CD4-positive, alpha-beta T cell (primary cell): ENCODE results near the gene EIF4E1B. TPM values are rescaled to one million over a fixed set of nuclear protein-coding genes. Genes with fewer than 3 reads are reported as not detected.

Experiments used
- ATAC-seq: fragments of 200-7000 bp; cut with Tn5 transposase; one replicate; pipeline ENCODE4 v1.10.0; 2022; ENCODE audit warnings: mild to moderate bottlenecking; ENCODE audit not compliant: poor library complexity
- CTCF ChIA-PET: fragments of 350-600 bp; sonication (Branson Sonifier 250); formaldehyde crosslinking; loops from one replicate; lab custom pipeline; 2021; ENCODE audit warnings: antibody characterized with exemption, inconsistent platforms; lab: Charles Lee
- POLR2A ChIA-PET: fragments of 350-600 bp; sonication (Branson Sonifier 250); formaldehyde crosslinking; loops from one replicate; lab custom pipeline; 2021; ENCODE audit warnings: antibody characterized with exemption, inconsistent platforms; lab: Charles Lee
- DNase-seq, 14 experiments: peaks; one replicate each; pipeline ENCODE4 v3.0.0-alpha.2; 2013 to 2020; ENCODE audit warnings: mixed read lengths in 2 of 14
- H3K27ac ChIP-seq, 2 donors: one replicate each; pipeline versions ENCODE4 v1.5.1 to v1.7.0; 2013; ENCODE audit warnings: low read length in 2 of 2, low read depth in 1 of 2, mild to moderate bottlenecking in 1 of 2
- H3K27me3 ChIP-seq, 2 experiments: 1 replicate in 1 of 2; 2 replicates in 1 of 2; pipeline versions ENCODE4 v1.6.1 to v1.7.0; 2013; ENCODE audit warnings: low read length in 2 of 2, control low read depth in 1 of 2, mild to moderate bottlenecking in 1 of 2, moderate library complexity in 1 of 2; ENCODE audit not compliant: insufficient read depth in 2 of 2, control insufficient read depth in 1 of 2
- H3K36me3 ChIP-seq: one replicate; pipeline ENCODE4 v1.6.1; 2013; ENCODE audit warnings: low read length, control low read depth; ENCODE audit not compliant: insufficient read depth
- H3K4me1 ChIP-seq: one replicate; pipeline ENCODE4 v1.6.1; 2013; ENCODE audit warnings: low read length, control low read depth; ENCODE audit not compliant: insufficient read depth
- H3K4me3 ChIP-seq: one replicate; pipeline ENCODE4 v1.5.1; 2013; ENCODE audit warnings: mild to moderate bottlenecking, low read length, moderate library complexity
- H3K9me3 ChIP-seq, 2 experiments: 1 replicate in 1 of 2; 2 replicates in 1 of 2; pipeline versions ENCODE4 v1.6.1 to v1.7.0; 2013; ENCODE audit warnings: low read length in 2 of 2, mild to moderate bottlenecking in 2 of 2, control low read depth in 1 of 2, moderate library complexity in 1 of 2; ENCODE audit not compliant: control insufficient read depth in 1 of 2, insufficient read depth in 1 of 2
- H3K27ac Mint-ChIP-seq: one replicate; pipeline ENCODE4 v1.8.0; 2020; ENCODE audit warnings: mixed read lengths
- H3K27me3 Mint-ChIP-seq: one replicate; pipeline ENCODE4 v1.8.0; 2021; ENCODE audit warnings: mixed read lengths
- H3K36me3 Mint-ChIP-seq: one replicate; pipeline ENCODE4 v1.8.0; 2021; ENCODE audit warnings: low read depth, mixed read lengths
- H3K4me1 Mint-ChIP-seq: one replicate; pipeline ENCODE4 v1.8.0; 2021; ENCODE audit warnings: low read depth, mixed read lengths
- H3K4me3 Mint-ChIP-seq: one replicate; pipeline ENCODE4 v1.8.0; 2020; ENCODE audit warnings: mild to moderate bottlenecking, mixed read lengths
- H3K9me3 Mint-ChIP-seq: one replicate; pipeline ENCODE4 v1.8.0; 2020; ENCODE audit warnings: mixed read lengths
- CTCF ChIP-seq: fragments of 200-600 bp; IDR thresholded peaks from one replicate; pipeline ENCODE4 v1.8.0; 2022; ENCODE audit warnings: antibody characterized with exemption, mild to moderate bottlenecking
- intact Hi-C, 2 experiments: fragments of 100-400 bp; cut with DNase I in 1 of 2; cut with micrococcal nuclease in 1 of 2; formaldehyde crosslinking; loops; one replicate each; pipeline versions ENCODE4 v1.15.1 to v1.9.0; 2023 to 2025; cut with DNase I, micrococcal nuclease
- total RNA-seq, 174 experiments: library from RNA in 2 of 174; stranded (reverse) in 2 of 174; gene quantifications; one replicate each; pipeline ENCODE4 v1.2.3 and lab custom pipeline; 2021 to 2026

EIF4E1B gene
- total RNA-seq, 2 experiments from 2014 or later: not detected

GRCh38 chr5:176610435-176610773 lies 20.1 kb upstream of the EIF4E1B start:
- intact Hi-C loops: no loop called here
- Histone ChIP-seq H3K4me1 (peaks cover 15% of the 10 kb centered on the region), H3K36me3 (no peaks in the 10 kb centered on the region), H3K9me3 (no peaks in the 10 kb centered on the region), H3K27me3 (peaks cover 9 to 13% of the 10 kb centered on the region in 2 experiments), H3K4me3 (peak overlapping the region; percentile 68), H3K27ac (no peak overlapping the region)
- Mint-ChIP-seq H3K4me3 (peak overlapping the region; percentile 84), H3K27me3 (peaks cover 50% of the 10 kb centered on the region), H3K4me1 (peaks cover 11% of the 10 kb centered on the region), H3K9me3 (no peaks in the 10 kb centered on the region), H3K36me3 (no peaks in the 10 kb centered on the region), H3K27ac (no peak overlapping the region)
- ChIA-PET POLR2A (no interaction called here), CTCF (no interaction called here)
- ATAC-seq (no peak), DNase-seq (peak in 1 of 14 experiments; percentile 13)
- no peak for TF ChIP-seq CTCF

- ChIA-PET CTCF (no interaction called here), POLR2A (no interaction called here)
- H3K36me3 ChIP-seq: no peaks in the 10 kb centered on the region
- no peak for TF ChIP-seq CTCF
- peaks cover 13 to 17% of the 10 kb centered on the region in 2 experiments for H3K27me3 ChIP-seq
- H3K4me1 Mint-ChIP-seq: peaks cover 11% of the 10 kb centered on the region
- H3K27ac Mint-ChIP-seq: no peak overlapping the region
- H3K27me3 Mint-ChIP-seq: peaks cover 60% of the 10 kb centered on the region
- no peaks in the 10 kb centered on the region for H3K36me3 Mint-ChIP-seq
- peaks cover 15% of the 10 kb centered on the region for H3K4me1 ChIP-seq
- intact Hi-C loops: no loop called here
- peak; percentile 40 for ATAC-seq
- no peak overlapping the region for H3K27ac ChIP-seq
- peak overlapping the region; percentile 11 for H3K4me3 Mint-ChIP-seq
- peak in 13 of 14 experiments; percentile 16 to 79 (median 43) for DNase-seq
- H3K9me3 ChIP-seq: no peaks in the 10 kb centered on the region
- no peak overlapping the region for H3K4me3 ChIP-seq
- H3K9me3 Mint-ChIP-seq: no peaks in the 10 kb centered on the region
Observed at GRCh38 chr5:176611435-176611834, 19.0 kb upstream of the EIF4E1B start.

- H3K27ac ChIP-seq: no peak overlapping the region
- H3K4me1 Mint-ChIP-seq: peaks cover 11% of the 10 kb centered on the region
- CTCF ChIA-PET: no interaction called here
- no peaks in the 10 kb centered on the region for H3K36me3 ChIP-seq
- H3K4me3 ChIP-seq: no peak overlapping the region
- no peak overlapping the region for H3K27ac Mint-ChIP-seq
- no peak for TF ChIP-seq CTCF
- ATAC-seq (no peak), DNase-seq (no peak)
- H3K27me3 Mint-ChIP-seq: peaks cover 66% of the 10 kb centered on the region
- H3K9me3 Mint-ChIP-seq: no peaks in the 10 kb centered on the region
- POLR2A ChIA-PET: no interaction called here
- no peaks in the 10 kb centered on the region for H3K36me3 Mint-ChIP-seq
- H3K4me3 Mint-ChIP-seq: peak overlapping the region; percentile 26
- intact Hi-C loops: loop anchor here in 1 of 2 experiments (2.0 kb wide), 1 partner anchor 35 kb away; the partner anchor contains the start of gene TSPAN17
- H3K4me1 ChIP-seq: peaks cover 15% of the 10 kb centered on the region
- H3K27me3 ChIP-seq: peaks cover 18 to 23% of the 10 kb centered on the region in 2 experiments
- no peaks in the 10 kb centered on the region for H3K9me3 ChIP-seq
Observed at GRCh38 chr5:176612008-176612407, 18.5 kb upstream of the EIF4E1B start.
